H1 (cell line): ENCODE results near the gene PSKH1. TPM values are rescaled to one million over a fixed set of nuclear protein-coding genes. Genes with fewer than 3 reads are reported as not detected.
A peak's percentile ranks its signal among the peaks of the same experiment; 100 is the strongest.

Experiments used
- CTCF ChIA-PET: fragments of 300-600 bp; sonication (Branson Sonifier 250); formaldehyde crosslinking; loops from one replicate; lab custom pipeline; 2021; ENCODE audit not compliant: partially characterized antibody; lab: Charles Lee
- POLR2A ChIA-PET: fragments of 300-600 bp; sonication (Branson Sonifier 250); formaldehyde crosslinking; loops from one replicate; lab custom pipeline; 2021; ENCODE audit warnings: inconsistent platforms; ENCODE audit not compliant: partially characterized antibody; lab: Charles Lee
- DNase-seq, 2 experiments: peaks; one replicate each; pipeline versions ENCODE4 v3.0.0 to v3.0.0-alpha.2; 2010 to 2022; ENCODE audit warnings: low spot score in 2 of 2, low read depth in 1 of 2, mixed read lengths in 1 of 2
- FAIRE-seq: peaks from 2 replicates; lab custom pipeline; 2011; peaks lifted over from hg19 to GRCh38; lab: Jason Lieb, UNC
- H2AFZ ChIP-seq: 2 replicates; pipeline ENCODE4 v1.8.1; 2012; ENCODE audit warnings: low read length, inconsistent platforms
- H2AK5ac ChIP-seq: 2 replicates; pipeline ENCODE4 v1.6.1; 2013; ENCODE audit warnings: low read depth, low read length
- H2BK120ac ChIP-seq: replicated peaks from 2 replicates; pipeline ENCODE3; 2013; ENCODE audit warnings: low read depth, low read length, inconsistent platforms
- H2BK12ac ChIP-seq: 2 replicates; pipeline ENCODE4 v1.6.1; 2013; ENCODE audit warnings: low read depth, low read length
- H2BK15ac ChIP-seq: 2 replicates; pipeline ENCODE4 v1.6.1; 2013; ENCODE audit warnings: low read length
- H2BK20ac ChIP-seq: 2 replicates; pipeline ENCODE4 v1.6.1; 2013; ENCODE audit warnings: low read length
- H2BK5ac ChIP-seq: 2 replicates; pipeline ENCODE4 v1.6.1; 2013; ENCODE audit warnings: low read depth, low read length
- H3K14ac ChIP-seq: 2 replicates; pipeline ENCODE4 v1.6.1; 2013; ENCODE audit warnings: inconsistent platforms; ENCODE audit not compliant: insufficient read length
- H3K18ac ChIP-seq: 2 replicates; pipeline ENCODE4 v1.6.1; 2013; ENCODE audit warnings: low read length; ENCODE audit errors: extremely low read depth
- H3K23ac ChIP-seq: 2 replicates; pipeline ENCODE4 v1.6.1; 2013; ENCODE audit warnings: inconsistent platforms; ENCODE audit not compliant: insufficient read length
- H3K23me2 ChIP-seq: 2 replicates; pipeline ENCODE4 v1.6.1; 2013; ENCODE audit warnings: low read depth, low read length
- H3K27ac ChIP-seq: 2 replicates; pipeline ENCODE4 v1.6.1; 2011; ENCODE audit warnings: low read depth, low read length, inconsistent platforms
- H3K27me3 ChIP-seq, 4 experiments: replicated peaks in 1 of 4; 1 replicate in 1 of 4; 2 replicates in 3 of 4; pipeline versions ENCODE4 v1.6.1 to v1.8.1; 2011 to 2013; ENCODE audit warnings: low read length in 3 of 4, mild to moderate bottlenecking in 3 of 4, inconsistent platforms in 2 of 4, mixed read lengths in 2 of 4, moderate library complexity in 1 of 4; ENCODE audit not compliant: control insufficient read depth in 3 of 4, insufficient read depth in 3 of 4; ENCODE audit errors: extremely low read depth in 1 of 4
- H3K36me3 ChIP-seq, 4 experiments: 2 replicates each; pipeline versions ENCODE4 v1.6.1 to v1.8.1; 2011 to 2013; ENCODE audit warnings: mild to moderate bottlenecking in 4 of 4, low read length in 3 of 4, moderate library complexity in 2 of 4, control low read depth in 1 of 4, inconsistent platforms in 1 of 4; ENCODE audit not compliant: insufficient read depth in 4 of 4, control insufficient read depth in 2 of 4
- H3K4ac ChIP-seq: replicated peaks from 2 replicates; pipeline ENCODE3; 2013; ENCODE audit warnings: low read length, low read depth, mixed read lengths, inconsistent platforms; ENCODE audit not compliant: insufficient read length
- H3K4me1 ChIP-seq, 4 experiments: replicated peaks in 1 of 4; 1 replicate in 1 of 4; 2 replicates in 3 of 4; pipeline versions ENCODE4 v1.6.1 to v1.8.1; 2011 to 2013; ENCODE audit warnings: low read length in 3 of 4, inconsistent platforms in 2 of 4, mixed read lengths in 1 of 4; ENCODE audit not compliant: insufficient read depth in 4 of 4, control insufficient read depth in 3 of 4
- H3K4me2 ChIP-seq, 2 experiments: 2 replicates each; pipeline versions ENCODE4 v1.6.1 to v1.8.1; 2011 to 2013; ENCODE audit warnings: low read depth in 2 of 2, low read length in 2 of 2, control low read depth in 1 of 2, inconsistent platforms in 1 of 2, mild to moderate bottlenecking in 1 of 2; ENCODE audit not compliant: insufficient read depth in 1 of 2
- H3K4me3 ChIP-seq, 4 experiments: fragments of 200-600, 300-600 bp in 1 of 4; sonication (generic), shearing (Covaris generic), sonication (Bioruptor Twin) in 1 of 4; 2 replicates each; pipeline versions ENCODE4 v1.5.1 to v1.8.1; 2011 to 2016; ENCODE audit warnings: low read length in 4 of 4, low read depth in 3 of 4, control low read depth in 2 of 4, inconsistent platforms in 2 of 4, mild to moderate bottlenecking in 2 of 4, mixed read lengths in 1 of 4, moderate library complexity in 1 of 4; ENCODE audit not compliant: insufficient read depth in 2 of 4; ENCODE audit errors: extremely low read depth in 1 of 4
- H3K56ac ChIP-seq: replicated peaks from 2 replicates; pipeline ENCODE3; 2013; ENCODE audit warnings: low read depth, mild to moderate bottlenecking, mixed read lengths, low read length, inconsistent platforms; ENCODE audit not compliant: insufficient read length
- H3K79me1 ChIP-seq: 2 replicates; pipeline ENCODE4 v1.6.1; 2013; ENCODE audit warnings: low read depth, low read length, control low read depth
- H3K79me2 ChIP-seq, 2 experiments: 2 replicates each; pipeline versions ENCODE4 v1.6.1 to v1.8.1; 2012 to 2013; ENCODE audit warnings: low read length in 2 of 2, mild to moderate bottlenecking in 2 of 2, inconsistent platforms in 1 of 2; ENCODE audit not compliant: insufficient read depth in 2 of 2, control insufficient read depth in 1 of 2
- H3K9ac ChIP-seq, 4 experiments: replicated peaks in 1 of 4; 1 replicate in 1 of 4; 2 replicates in 3 of 4; pipeline versions ENCODE4 v1.6.1 to v1.8.1; 2011 to 2013; ENCODE audit warnings: low read depth in 3 of 4, low read length in 3 of 4, control low read depth in 2 of 4, mild to moderate bottlenecking in 2 of 4, moderate library complexity in 2 of 4, inconsistent platforms in 1 of 4; ENCODE audit errors: extremely low read depth in 1 of 4
- H3K9me3 ChIP-seq, 2 experiments: 2 replicates each; pipeline versions ENCODE4 v1.6.1 to v1.8.1; 2012 to 2013; ENCODE audit warnings: mild to moderate bottlenecking in 2 of 2, moderate library complexity in 2 of 2, control low read depth in 1 of 2, inconsistent platforms in 1 of 2, low read depth in 1 of 2, low read length in 1 of 2, mixed read lengths in 1 of 2; ENCODE audit not compliant: insufficient read depth in 2 of 2
- H4K20me1 ChIP-seq, 2 experiments: replicated peaks in 1 of 2; 2 replicates each; pipeline versions ENCODE3 to v1.8.1; 2011 to 2013; ENCODE audit warnings: inconsistent platforms in 2 of 2, low read length in 2 of 2, mild to moderate bottlenecking in 1 of 2; ENCODE audit not compliant: insufficient read depth in 2 of 2, control insufficient read depth in 1 of 2
- H4K5ac ChIP-seq: 2 replicates; pipeline ENCODE4 v1.6.1; 2013; ENCODE audit warnings: low read length, low read depth, mixed read lengths, inconsistent platforms; ENCODE audit not compliant: insufficient read length
- H4K8ac ChIP-seq: 2 replicates; pipeline ENCODE4 v1.8.0; 2013; ENCODE audit warnings: mild to moderate bottlenecking, moderate library complexity, low read length, inconsistent platforms; ENCODE audit not compliant: insufficient read depth; ENCODE audit errors: extremely low read depth
- H4K91ac ChIP-seq: replicated peaks from 2 replicates; pipeline ENCODE3; 2013; ENCODE audit warnings: low read length, mixed read lengths, inconsistent platforms; ENCODE audit not compliant: insufficient read length
- BACH1 ChIP-seq: IDR thresholded peaks from 2 replicates; pipeline ENCODE4 v1.6.1; 2012; ENCODE audit warnings: low read length, improper control_type of control experiment
- CHD2 ChIP-seq: IDR thresholded peaks from 2 replicates; pipeline ENCODE4 v1.6.1; 2012; ENCODE audit warnings: low read length, improper control_type of control experiment
- KDM4A ChIP-seq: IDR thresholded peaks from one replicate; pipeline ENCODE4 v1.7.1; 2012; ENCODE audit warnings: low read depth, mild to moderate bottlenecking, moderate library complexity, low read length, inconsistent platforms; ENCODE audit not compliant: severe bottlenecking
- KDM5A ChIP-seq: fragments of 200-600 bp; IDR thresholded peaks from 2 replicates; pipeline ENCODE4 v1.7.1; 2012; ENCODE audit warnings: mild to moderate bottlenecking, low read length, inconsistent platforms, mixed read lengths
- MAFK ChIP-seq: IDR thresholded peaks from 2 replicates; pipeline ENCODE4 v1.6.1; 2012; ENCODE audit warnings: low read depth, mild to moderate bottlenecking, improper control_type of control experiment, low read length
- POLR2AphosphoS5 ChIP-seq: IDR thresholded peaks from 2 replicates; pipeline ENCODE4 v1.6.1; 2011; ENCODE audit warnings: low read depth, low read length
- RNF2 ChIP-seq: fragments of 200-900, 300-1000 bp; sonication (generic); IDR thresholded peaks from 2 replicates; pipeline ENCODE4 v1.7.1; 2016; ENCODE audit warnings: borderline replicate concordance, low read depth, mild to moderate bottlenecking, antibody characterized with exemption, low read length; ENCODE audit not compliant: poor library complexity, severe bottlenecking; ENCODE audit errors: missing control alignments
- SRF ChIP-seq: IDR thresholded peaks from 2 replicates; pipeline ENCODE4 v1.6.1; 2011; ENCODE audit warnings: mild to moderate bottlenecking, low read depth, low read length, moderate library complexity
- USF2 ChIP-seq: IDR thresholded peaks from 2 replicates; pipeline ENCODE4 v1.6.1; 2011; ENCODE audit warnings: low read length, improper control_type of control experiment
- WGBS, 2 experiments: shearing (Covaris generic) in 1 of 2; methylation state at CpG; one replicate each; pipeline versions ENCODE4 v1.1.6 to v1.1.7; 2013 to 2015; ENCODE audit warnings: low lambda C conversion rate in 2 of 2, mixed read lengths in 2 of 2, inconsistent platforms in 1 of 2, low coverage in 1 of 2, missing lambda C conversion rate in 1 of 2; ENCODE audit not compliant: insufficient replicate concordance in 2 of 2, insufficient coverage in 1 of 2, insufficient read length in 1 of 2; ENCODE audit errors: extremely low coverage in 1 of 2, missing lambda C conversion rate in 1 of 2; 5-methylcytosine and 5-hydroxymethylcytosine counted together
- polyA plus RNA-seq, 7 experiments: library from polyadenylated mRNA; depleted of rRNA in 3 of 7; stranded (reverse) in 5 of 7; unstranded in 2 of 7; fragments of >200 nt in 5 of 7; fragments of 200-250 nt in 2 of 7; gene quantifications; 1 replicate in 5 of 7; 2 replicates in 1 of 7; 4 replicates in 1 of 7; pipeline versions ENCODE4 v1.2.1 to v1.2.3, GENCODE V29; 2011 to 2013; ENCODE audit warnings: missing spikeins in 2 of 7, mixed read lengths in 2 of 7
- total RNA-seq: library from RNA; stranded (reverse); fragmentation: NEBNext Ultra II Directional; extraction: Animal tissue kit (Norgen Biotek cat#: 25700); gene quantifications from 2 replicates; pipeline ENCODE4 v1.2.1, GENCODE V29; 2021

PSKH1 gene
- total and polyA plus RNA-seq, 2 of the 8 experiments (the other 6 are each of a cell fraction or from before 2014, with no cell fraction given), result 24.8 to 51.0 TPM

GRCh38 chr16:67872631-67873434 is 20.2 kb upstream of the PSKH1 start, which contains the start of gene EDC4:
EDC4 (plus strand) TSS chr16:67873052; CDS start chr16:67873262, 210 bp downstream.
- Histone ChIP-seq H3K36me3 (peaks cover 7 to 44% (median 27%) of the 10 kb centered on the region in 4 experiments), H3K23me2 (peaks cover 2% of the 10 kb centered on the region; the same call in 1 of the 2 replicates), H4K91ac (peak within 1 kb of the TSS; percentile 41), H4K5ac (peak within 1 kb of the TSS; percentile 28), H3K56ac (no peak within 1 kb of the TSS), H3K27me3 (no peaks in the 10 kb centered on the region), H2BK15ac (0 out of 2 replicates have a peak within 1 kb of the TSS, but pooled peaks have one; percentile 61), H3K4ac (no peak within 1 kb of the TSS), H3K79me1 (peaks cover 13% of the 10 kb centered on the region), H3K14ac (no peak within 1 kb of the TSS), H3K4me2 (peak within 1 kb of the TSS; percentile 89 to 95), H3K4me3 (peak within 1 kb of the TSS; percentile 85 to 97 (median 93)), H3K27ac (peak within 1 kb of the TSS; percentile 53), H2BK20ac (no peak within 1 kb of the TSS), H4K20me1 (peaks cover 7 to 12% of the 10 kb centered on the region in 2 experiments), H4K8ac (peak within 1 kb of the TSS; percentile 84), H3K79me2 (peaks cover 3 to 30% of the 10 kb centered on the region in 2 experiments; a peak in 3 of 4 replicates), H3K9ac (peak within 1 kb of the TSS; percentile 74 to 99 (median 82)), H3K9me3 (no peaks in the 10 kb centered on the region), H3K23ac (no peak within 1 kb of the TSS), H3K18ac (no peak within 1 kb of the TSS; the same call in 1 of the 2 replicates), H2BK12ac (peak within 1 kb of the TSS; percentile 29; the same call in 1 of the 2 replicates), H3K4me1 (peaks cover 0 to 7% (median 3%) of the 10 kb centered on the region in 4 experiments; a peak in 3 of 7 replicates), H2BK120ac (no peak within 1 kb of the TSS), H2BK5ac (peak within 1 kb of the TSS; percentile 81), H2AFZ (peak within 1 kb of the TSS; percentile 54), H2AK5ac (no peak within 1 kb of the TSS; the same call in 1 of the 2 replicates)
- ChIA-PET CTCF (interaction anchor here (0.6 to 21.8 kb wide), 8 partner anchors 10 to 200 kb away, joined by 3 to 623 read pairs (median 4); partner anchors contain the start of genes CTRL, LCAT, NRN1L and PSMB10), POLR2A (interaction anchor here (0.6 to 2.7 kb wide), 18 partner anchors 9 to 115 kb away, joined by 3 to 19 read pairs (median 4); partner anchors contain the start of genes CENPT, NRN1L, NUTF2 and PSKH1)
- DNase-seq (peak in 1 of 2 experiments; percentile 92), FAIRE-seq (no peak)
- 6% methylated on average over 65 of the region's 72 CpGs; no CpG with 5 or more reads in 1 of the 2 experiments for WGBS, 2 experiments
- peak; percentile 59 for TF ChIP-seq BACH1
- peak; percentile 56; the same call in 1 of the 2 replicates for TF ChIP-seq CHD2
- peak; percentile 55 for TF ChIP-seq KDM4A
- TF ChIP-seq SRF, result 0 out of 2 replicates have a peak, but pooled peaks have one; percentile 35
- no peak for TF ChIP-seq RNF2
- TF ChIP-seq POLR2AphosphoS5, result peak; percentile 52
- TF ChIP-seq KDM5A, result peak; percentile 59
- peak; percentile 1; the same call in 1 of the 2 replicates for TF ChIP-seq MAFK
- 0 out of 2 replicates have a peak, but pooled peaks have one; percentile 5 for TF ChIP-seq USF2
